SK-N-SH treated with all-trans-retinoic acid at 6 μM for 48 hours (cell line): ENCODE data around the gene RBM47.

Source experiments
- ARNTL ChIP-seq: fragments of 450-650 bp; formaldehyde crosslinking; IDR thresholded peaks from 2 replicates; pipeline ENCODE4 v1.5.0; 2020; ENCODE audit warnings: low read depth, mild to moderate bottlenecking, moderate library complexity, borderline replicate concordance
- BACH2 ChIP-seq: fragments of 250-450 bp; sonication (Bioruptor Pico); IDR thresholded peaks from 2 replicates; pipeline ENCODE4 v1.9.0; 2021; ENCODE audit warnings: mild to moderate bottlenecking, borderline replicate concordance
- CSDC2 ChIP-seq: fragments of 250-450 bp; sonication (Bioruptor Pico); IDR thresholded peaks from 2 replicates; pipeline ENCODE4 v1.5.0; 2020; ENCODE audit warnings: mild to moderate bottlenecking, moderate library complexity
- ESRRG ChIP-seq: fragments of 250-450 bp; sonication (Bioruptor Pico); IDR thresholded peaks from 2 replicates; pipeline ENCODE4 v1.6.1; 2021; ENCODE audit warnings: mild to moderate bottlenecking
- PPARA ChIP-seq: fragments of 250-450 bp; sonication (Bioruptor Pico); IDR thresholded peaks from 2 replicates; pipeline ENCODE4 v1.5.0; 2020; ENCODE audit warnings: mild to moderate bottlenecking, borderline replicate concordance
- TCF4 ChIP-seq: fragments of 250-450 bp; sonication (Bioruptor Pico); IDR thresholded peaks from 2 replicates; pipeline ENCODE4 v1.8.0; 2021; ENCODE audit warnings: mild to moderate bottlenecking, moderate library complexity, borderline replicate concordance
- ZC3H10 ChIP-seq: fragments of 250-450 bp; sonication (Bioruptor Pico); IDR thresholded peaks from 2 replicates; pipeline ENCODE4 v1.5.1; 2021; ENCODE audit warnings: mild to moderate bottlenecking, moderate library complexity
- TF ChIP-seq, protein P1 (sequence below): fragments of 250-450 bp; sonication (Bioruptor Pico); IDR thresholded peaks from 2 replicates; pipeline ENCODE4 v1.8.0; 2021; ENCODE audit warnings: low read depth, mild to moderate bottlenecking, moderate library complexity, borderline replicate concordance
- TF ChIP-seq, protein P2 (sequence below): fragments of 250-450 bp; sonication (Bioruptor Pico); IDR thresholded peaks from 2 replicates; pipeline ENCODE4 v1.8.0; 2020; ENCODE audit warnings: mild to moderate bottlenecking, moderate library complexity, borderline replicate concordance

DNA sequence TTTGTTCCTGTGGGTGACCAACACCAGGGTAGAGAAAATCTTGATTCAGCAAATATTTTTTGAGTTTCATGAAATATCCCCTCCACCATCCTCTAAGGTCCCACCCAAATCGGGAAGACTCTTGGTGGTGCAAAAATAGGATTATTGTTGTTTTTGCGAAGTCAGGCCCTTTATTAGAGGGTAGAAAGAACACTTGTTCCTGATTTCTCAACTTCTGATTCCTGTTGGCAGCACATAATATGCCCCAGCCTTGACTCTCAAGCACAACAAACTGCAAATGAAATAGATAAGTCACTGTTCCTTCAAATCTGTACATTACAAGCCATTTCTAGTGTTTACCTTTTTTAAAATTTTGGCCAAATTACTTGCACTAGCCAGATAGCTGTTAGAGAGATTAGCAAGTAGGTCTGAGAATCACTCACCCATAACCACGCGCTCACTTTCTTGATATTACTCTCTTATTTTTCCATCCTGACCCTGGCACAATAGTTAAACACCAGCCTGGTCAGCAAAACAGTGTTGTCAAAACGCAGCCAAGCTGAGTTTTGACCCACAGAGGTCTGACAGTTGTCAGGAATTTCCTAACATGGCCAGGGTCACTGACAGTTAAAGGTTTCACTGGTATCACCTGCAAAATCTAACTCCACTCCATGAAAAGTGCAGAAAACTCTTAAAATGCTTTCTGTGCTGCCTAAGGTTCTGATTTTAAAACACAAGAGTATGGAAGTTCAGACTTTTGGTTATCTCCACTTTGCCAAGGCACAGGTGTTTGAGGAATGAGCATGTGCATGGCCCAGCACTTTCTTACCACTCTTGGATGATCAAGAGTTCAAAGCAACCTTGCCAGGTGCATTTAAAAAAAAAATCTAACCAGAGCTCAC, 69.8 kb downstream of the RBM47 start:
- TF ChIP-seq ARNTL (CRISPR knock-in tag), result no peak
- TF ChIP-seq ZC3H10 (CRISPR knock-in tag), result no peak
- TF ChIP-seq BACH2, result no peak
- TF ChIP-seq, protein P1, sequence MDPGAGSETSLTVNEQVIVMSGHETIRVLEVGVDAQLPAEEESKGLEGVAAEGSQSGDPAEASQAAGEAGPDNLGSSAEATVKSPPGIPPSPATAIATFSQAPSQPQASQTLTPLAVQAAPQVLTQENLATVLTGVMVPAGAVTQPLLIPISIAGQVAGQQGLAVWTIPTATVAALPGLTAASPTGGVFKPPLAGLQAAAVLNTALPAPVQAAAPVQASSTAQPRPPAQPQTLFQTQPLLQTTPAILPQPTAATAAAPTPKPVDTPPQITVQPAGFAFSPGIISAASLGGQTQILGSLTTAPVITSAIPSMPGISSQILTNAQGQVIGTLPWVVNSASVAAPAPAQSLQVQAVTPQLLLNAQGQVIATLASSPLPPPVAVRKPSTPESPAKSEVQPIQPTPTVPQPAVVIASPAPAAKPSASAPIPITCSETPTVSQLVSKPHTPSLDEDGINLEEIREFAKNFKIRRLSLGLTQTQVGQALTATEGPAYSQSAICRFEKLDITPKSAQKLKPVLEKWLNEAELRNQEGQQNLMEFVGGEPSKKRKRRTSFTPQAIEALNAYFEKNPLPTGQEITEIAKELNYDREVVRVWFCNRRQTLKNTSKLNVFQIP (CRISPR knock-in tag), result no peak
- TF ChIP-seq, protein P2, sequence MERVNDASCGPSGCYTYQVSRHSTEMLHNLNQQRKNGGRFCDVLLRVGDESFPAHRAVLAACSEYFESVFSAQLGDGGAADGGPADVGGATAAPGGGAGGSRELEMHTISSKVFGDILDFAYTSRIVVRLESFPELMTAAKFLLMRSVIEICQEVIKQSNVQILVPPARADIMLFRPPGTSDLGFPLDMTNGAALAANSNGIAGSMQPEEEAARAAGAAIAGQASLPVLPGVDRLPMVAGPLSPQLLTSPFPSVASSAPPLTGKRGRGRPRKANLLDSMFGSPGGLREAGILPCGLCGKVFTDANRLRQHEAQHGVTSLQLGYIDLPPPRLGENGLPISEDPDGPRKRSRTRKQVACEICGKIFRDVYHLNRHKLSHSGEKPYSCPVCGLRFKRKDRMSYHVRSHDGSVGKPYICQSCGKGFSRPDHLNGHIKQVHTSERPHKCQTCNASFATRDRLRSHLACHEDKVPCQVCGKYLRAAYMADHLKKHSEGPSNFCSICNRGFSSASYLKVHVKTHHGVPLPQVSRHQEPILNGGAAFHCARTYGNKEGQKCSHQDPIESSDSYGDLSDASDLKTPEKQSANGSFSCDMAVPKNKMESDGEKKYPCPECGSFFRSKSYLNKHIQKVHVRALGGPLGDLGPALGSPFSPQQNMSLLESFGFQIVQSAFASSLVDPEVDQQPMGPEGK, result no peak
- no peak for TF ChIP-seq CSDC2 (CRISPR knock-in tag)
- TF ChIP-seq TCF4 (CRISPR knock-in tag), result no peak
- TF ChIP-seq ESRRG (CRISPR knock-in tag), result no peak
- TF ChIP-seq PPARA, result no peak
